ENCODE results near the gene HNRNPAB.

DNA sequence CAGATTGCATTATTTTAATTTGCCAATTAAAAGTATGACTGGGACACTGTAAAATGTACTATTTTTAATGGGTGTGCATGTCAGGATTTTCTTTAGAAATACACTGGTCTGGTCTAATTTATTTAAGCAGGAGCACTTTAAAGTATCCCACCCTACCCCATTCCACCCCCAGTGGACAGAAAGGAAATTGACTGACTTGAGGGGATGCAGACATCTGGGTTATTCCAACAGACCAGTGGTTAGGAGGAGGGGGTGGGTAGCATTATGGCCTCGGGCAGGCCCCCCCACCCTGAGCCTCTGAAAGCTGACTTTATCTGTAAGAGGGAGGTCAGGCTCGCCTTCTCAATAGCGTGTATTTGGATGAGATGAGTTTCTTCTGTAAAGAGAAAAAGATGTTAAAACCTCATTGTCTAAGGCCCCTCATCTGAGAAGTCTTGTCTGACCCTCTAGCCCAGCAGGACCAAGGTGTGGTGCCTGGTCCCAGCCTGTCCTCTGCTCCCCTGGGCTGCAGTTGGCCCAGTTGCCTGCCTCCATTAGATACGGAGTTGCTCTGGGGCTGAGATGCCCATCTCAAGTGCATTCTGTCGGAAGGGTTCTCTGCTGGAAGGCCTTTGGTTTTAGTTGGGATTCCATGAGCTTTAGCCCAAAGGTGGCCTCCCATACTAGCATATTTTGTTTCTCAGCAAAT is 4.4 kb downstream of the HNRNPAB start:
- TF ChIP-seq, protein P1, sequence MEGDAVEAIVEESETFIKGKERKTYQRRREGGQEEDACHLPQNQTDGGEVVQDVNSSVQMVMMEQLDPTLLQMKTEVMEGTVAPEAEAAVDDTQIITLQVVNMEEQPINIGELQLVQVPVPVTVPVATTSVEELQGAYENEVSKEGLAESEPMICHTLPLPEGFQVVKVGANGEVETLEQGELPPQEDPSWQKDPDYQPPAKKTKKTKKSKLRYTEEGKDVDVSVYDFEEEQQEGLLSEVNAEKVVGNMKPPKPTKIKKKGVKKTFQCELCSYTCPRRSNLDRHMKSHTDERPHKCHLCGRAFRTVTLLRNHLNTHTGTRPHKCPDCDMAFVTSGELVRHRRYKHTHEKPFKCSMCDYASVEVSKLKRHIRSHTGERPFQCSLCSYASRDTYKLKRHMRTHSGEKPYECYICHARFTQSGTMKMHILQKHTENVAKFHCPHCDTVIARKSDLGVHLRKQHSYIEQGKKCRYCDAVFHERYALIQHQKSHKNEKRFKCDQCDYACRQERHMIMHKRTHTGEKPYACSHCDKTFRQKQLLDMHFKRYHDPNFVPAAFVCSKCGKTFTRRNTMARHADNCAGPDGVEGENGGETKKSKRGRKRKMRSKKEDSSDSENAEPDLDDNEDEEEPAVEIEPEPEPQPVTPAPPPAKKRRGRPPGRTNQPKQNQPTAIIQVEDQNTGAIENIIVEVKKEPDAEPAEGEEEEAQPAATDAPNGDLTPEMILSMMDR (conservative IDR thresholded peaks at IDR 0.05 in 1 of 2, IDR thresholded peaks at IDR 0.05 in 1 of 2; ENCODE audit: extremely low read depth in 1 of 2, insufficient read depth in 1 of 2, low read depth in 1 of 2, low read length in 2 of 2), result peak in 1 of 2 donors; percentile 22
- no peak for TF ChIP-seq EZH2 (IDR thresholded peaks at IDR 0.05; ENCODE audit: borderline replicate concordance, low read length)
